ENCODE data around the gene NMU.

- TF ChIP-seq POLR2A (IDR thresholded peaks at IDR 0.05) (no peak), CTCF (IDR thresholded peaks at IDR 0.05) (no peak)
Observed at GRCh38 chr4:55617587-55618197, 18.4 kb downstream of the NMU start.
